Measurements from ENCODE around the gene BBIP1.

DNA sequence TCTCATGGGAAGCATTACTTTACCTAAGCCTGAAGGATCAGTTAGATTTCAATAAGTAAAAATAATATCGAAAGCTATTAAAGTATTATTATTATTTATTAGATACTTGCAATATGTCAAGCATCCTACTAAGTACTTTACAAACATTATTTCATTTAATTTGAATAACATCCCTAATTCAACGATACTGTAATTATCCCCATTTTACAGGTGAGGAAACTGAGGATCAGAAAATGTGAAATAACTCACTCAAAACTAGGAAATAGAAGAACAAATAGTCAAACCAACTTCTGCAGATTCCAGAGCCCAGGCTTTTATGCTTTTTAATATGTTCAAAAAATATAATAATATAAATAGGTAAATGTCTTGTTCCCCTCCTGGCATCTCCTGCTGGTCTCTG lies 57.5 kb downstream of the BBIP1 start:
- TF ChIP-seq ZNF274 (IDR thresholded peaks at IDR 0.05; ENCODE audit: low read depth, low read length) (no peak), YY1 (IDR thresholded peaks at IDR 0.05; ENCODE audit: insufficient read depth, insufficient read length) (no peak), SUZ12 (IDR thresholded peaks at IDR 0.05; ENCODE audit: extremely low read depth, insufficient read depth, insufficient read length) (no peak)

Data from NT2/D1 (cell line).